NCI-H2081 treated with DMSO at 0.1 percent for 48 hours (cell line): ENCODE data around the gene CES4A.

Experiments used
- DNase-seq: peaks from one replicate; lab custom pipeline; 2025; lab: John Stamatoyannopoulos, UW

The CES4A gene

DNA sequence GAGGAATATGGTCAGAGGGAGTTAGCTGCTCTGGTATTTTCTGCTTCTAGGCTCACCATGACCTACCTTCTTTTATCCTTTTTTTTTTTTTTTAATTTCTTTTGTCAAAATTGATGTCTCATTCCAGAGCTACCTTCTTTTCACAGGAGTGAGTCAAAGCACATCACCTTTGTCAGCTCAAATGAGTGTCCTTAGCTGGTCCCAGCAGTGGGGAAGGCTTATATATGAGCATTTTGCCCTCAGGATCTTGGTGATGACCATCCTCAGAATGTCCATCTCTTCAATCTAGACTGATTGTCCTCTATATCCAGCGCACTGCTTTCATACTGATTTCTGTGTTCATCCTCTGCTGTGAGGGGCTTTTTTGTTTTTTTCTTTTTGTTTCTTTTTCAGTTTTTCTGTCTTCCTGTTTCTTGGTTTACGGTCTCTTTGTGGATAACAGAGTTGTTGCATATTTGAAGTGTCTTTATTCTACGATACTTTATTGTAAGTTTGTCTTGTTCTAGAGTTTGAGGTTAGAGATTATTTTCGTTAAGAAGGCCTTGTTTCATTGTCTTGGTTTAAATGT lies 65.5 kb downstream of the CES4A start:
- no peak for DNase-seq

DNA sequence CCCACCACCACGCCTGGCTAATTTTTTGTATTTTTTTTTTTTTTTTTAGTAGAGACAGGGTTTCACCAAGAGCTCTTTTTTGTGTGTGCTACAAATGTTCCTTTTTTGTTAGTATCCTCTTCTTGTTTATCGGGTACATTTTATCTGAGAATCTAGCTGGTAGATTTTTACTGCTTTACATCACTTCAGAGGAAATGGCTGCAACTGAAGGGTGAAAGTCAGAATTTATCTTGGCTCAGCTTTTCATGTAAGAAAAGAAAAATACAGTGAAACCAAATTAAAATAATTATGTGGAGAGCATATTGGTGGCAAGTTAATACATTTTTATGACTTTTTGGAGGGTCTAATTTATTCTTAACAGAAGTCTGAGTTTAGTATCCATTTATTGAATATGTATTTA lies 66.5 kb downstream of the CES4A start:
- DNase-seq, result no peak

- no peak for DNase-seq
Measured at GRCh38 chr16:67055712-67056487, 67.5 kb downstream of the CES4A start.
